LHCN-M2 (cell line): Measurements from ENCODE around the gene TDG. TPM values are rescaled to one million over a fixed set of nuclear protein-coding genes. Genes with fewer than 3 reads are reported as not detected.
"Not testable (repeated sequence)": the region's sequence is repeated elsewhere in the genome, so short reads cannot be mapped to it uniquely, and the experiment has no call there.

Source experiments
- DNase-seq: peaks from one replicate; pipeline ENCODE4 v3.0.0-alpha.2; 2012; ENCODE audit warnings: low read depth
- total RNA-seq: library from RNA; depleted of rRNA; stranded (reverse); fragments of >200 nt; gene quantifications from 2 replicates; pipeline ENCODE4 v1.2.3, GENCODE V29; 2014

Gene TDG
- total RNA-seq, 1 experiment from 2014 or later: 18.2 TPM

DNA sequence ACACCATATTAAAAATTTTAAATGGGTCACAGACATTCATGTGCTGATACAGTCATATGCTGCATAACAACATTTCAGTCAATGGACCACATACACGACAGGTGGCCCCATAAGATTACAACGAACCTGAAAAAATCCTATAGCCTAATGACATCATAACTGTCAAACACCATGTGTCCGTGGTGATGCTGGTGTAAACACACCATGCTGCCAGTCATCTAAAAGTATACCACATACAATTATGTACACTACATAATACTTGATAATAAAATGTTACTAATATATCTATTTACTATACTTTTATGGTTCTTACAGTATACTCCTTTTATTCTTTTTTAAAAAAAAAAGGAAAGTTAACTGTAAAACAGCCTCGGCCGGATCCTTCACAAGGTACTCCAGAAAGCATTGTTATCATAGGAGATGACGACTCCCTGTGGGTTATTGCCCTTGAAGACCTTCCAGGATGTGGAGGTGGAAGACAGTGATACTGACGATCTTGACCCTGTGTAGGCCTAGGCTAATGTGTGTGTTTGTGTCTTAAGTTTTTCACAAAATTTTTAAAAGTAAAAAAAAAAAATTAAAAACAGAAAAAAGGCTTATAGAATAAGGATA, 5.0 kb upstream of the TDG start:
- no peak for DNase-seq

DNA sequence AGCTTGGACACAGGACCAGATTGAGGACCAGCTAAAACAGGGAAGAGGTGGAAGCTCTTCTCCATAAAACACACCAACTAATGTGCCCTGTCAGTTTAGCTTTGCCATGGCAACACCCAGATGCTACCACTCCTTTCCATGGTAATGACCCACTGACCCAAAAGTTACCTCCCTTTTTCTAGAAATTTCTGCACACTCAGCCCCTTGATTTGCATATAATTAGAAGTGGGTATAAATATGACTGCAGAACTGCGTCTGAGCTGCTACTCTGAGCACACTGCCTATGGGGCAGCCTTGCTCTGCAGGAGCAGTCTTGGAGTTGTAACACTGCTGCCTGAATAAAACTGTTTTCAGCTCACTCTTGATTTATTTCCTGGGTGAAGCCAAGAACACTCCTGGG, 3.2 kb upstream of the TDG start:
- no peak for DNase-seq

DNA sequence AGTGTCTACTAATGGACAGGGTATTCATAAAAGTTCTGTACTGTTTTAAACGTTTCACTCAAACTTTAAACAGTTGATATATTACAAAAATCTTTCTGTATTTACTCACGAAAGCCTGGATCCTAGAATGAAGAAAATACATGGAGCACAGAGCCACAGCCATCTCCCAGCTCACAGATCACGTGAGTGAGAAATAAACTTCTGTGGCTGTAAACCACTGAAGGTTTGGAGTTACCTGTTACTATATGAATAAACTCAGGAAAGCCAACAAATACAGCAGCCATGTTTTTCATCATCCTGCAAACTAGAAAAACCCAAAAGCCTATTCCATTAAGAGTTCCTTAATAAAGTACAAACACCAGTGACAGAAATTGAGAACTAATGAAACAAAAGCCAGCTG, 867 bp upstream of the TDG start:
- DNase-seq: no peak

DNA sequence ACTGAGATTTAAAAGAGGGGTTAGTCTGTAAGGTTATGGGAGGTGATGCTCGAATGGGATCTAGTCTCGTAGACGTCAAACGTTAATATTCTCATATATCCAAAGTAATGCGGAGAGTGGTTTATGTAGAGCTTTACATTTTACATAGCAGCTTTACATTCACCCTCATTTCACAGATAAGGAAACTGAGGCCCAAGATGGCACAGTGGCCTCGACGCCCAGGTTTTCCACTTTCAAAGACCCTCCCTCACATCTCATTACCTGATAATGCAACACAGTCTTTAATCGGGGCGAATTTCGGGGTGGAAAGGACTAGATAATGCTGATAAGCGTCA, 450 bp upstream of the TDG start:
- DNase-seq: no peak

DNA sequence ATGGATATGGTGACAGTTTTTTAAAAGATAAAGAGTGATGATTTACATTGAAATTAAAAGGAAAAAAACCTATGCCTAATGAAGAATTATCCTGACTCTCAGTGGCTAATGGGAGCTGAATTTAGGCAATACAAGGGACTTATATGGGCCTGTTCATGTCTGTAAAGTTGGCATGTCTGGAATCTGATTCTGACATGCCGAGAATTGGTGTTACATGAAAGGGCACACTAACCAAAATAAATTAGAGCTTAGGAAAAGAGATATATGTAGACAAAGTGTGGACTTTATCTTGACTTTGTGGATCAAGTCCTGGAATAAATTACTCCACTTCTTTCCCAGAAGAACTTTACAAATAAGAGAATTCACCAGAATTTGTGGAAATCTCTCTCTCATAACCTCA, 1.1 kb downstream of the TDG start:
- no peak for DNase-seq

DNA sequence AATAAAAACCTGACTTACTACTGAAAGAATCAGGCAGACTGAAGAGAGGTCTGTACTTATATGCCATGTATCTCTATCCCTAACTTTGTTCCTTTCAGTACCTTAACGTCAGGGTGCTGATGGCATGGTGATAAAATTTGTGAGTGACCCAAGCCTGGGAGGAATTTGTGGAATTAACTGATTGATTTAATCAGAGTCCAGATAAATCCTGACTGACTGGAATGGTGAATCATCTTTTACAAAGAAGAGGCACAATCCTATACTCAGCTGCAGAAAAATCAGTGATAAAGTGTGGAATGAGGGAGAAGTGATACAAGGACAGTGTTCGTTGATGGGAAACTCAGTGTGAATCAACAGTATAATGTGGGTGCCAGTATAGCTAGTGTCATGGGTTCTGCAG, 3.7 kb downstream of the TDG start:
- no peak for DNase-seq

DNA sequence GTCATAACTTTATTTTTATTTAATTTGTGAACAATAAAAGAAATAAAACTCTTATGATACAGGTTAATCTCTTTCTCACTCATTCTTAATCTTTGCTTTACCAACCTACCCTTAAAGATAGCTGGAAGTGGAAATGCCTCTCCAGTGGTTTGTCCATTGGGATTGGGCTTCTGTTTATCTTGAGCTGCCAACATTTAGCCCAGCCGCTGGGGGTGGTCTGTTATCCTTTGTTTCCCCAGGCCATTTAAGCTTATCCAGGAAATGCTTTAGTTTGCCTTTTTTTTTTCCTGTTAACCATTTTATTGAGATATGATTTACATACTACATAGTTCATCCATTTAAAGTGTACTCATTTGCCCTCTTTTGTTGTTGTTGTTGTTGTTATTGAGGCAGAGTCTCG, 8.2 kb downstream of the TDG start:
- DNase-seq: no peak

DNA sequence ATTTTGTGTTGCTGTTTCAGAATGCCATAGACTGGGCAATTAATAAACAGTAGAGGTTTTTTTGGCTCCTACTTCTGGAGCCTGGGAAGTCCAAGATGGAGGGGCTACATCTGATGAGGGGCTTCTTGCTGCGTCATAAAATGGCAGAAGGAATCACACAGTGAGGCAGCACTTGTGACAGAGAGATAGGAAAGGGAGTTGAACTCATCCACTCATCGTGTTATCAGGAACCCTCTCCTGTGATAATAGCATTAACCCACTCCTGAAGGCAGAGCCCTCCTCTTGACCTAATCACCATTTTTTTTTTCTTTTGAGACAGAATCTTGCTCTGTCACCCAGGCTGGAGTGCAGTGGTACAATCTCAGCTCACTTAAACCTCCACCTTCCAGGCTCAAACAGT, 9.7 kb downstream of the TDG start:
- no peak for DNase-seq

DNA sequence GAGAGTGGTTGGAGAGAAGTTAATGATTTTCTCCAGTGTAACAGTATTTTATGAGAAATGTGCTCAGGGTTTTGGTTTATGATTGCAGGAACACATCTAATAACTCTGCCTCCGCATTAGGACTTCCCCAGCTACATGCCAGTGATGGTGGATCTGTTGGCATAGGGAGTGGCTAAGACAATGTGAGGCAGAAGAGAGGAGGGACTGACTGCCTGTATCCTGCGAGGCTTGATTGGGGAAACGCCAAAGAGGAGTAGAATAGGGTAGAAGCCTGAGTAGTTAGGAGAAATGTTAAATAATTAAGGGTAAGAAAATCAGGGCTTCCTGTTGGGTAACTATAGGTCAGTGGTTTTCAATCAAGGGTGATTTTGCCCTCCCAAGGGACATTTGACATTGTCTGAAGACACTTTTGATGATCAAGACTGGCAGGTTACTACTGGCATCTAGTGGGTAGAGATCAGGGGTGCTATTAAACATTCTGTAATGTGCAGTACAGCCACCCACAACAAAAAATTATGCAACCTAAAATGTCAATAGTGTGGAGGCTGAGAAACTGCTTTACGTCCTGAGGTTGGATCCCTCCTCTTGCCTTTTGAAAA, 12.8 kb downstream of the TDG start:
- no peak for DNase-seq

DNA sequence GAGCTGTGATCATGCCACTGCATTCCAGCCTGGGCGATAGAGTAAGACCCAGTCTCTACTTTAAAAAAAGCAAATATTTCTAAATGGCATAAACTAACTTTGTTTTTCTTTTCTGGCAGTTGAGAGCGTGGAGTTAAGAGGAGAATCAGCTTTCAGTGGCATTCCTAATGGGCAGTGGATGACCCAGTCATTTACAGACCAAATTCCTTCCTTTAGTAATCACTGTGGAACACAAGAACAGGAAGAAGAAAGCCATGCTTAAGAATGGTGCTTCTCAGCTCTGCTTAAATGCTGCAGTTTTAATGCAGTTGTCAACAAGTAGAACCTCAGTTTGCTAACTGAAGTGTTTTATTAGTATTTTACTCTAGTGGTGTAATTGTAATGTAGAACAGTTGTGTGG, 21.2 kb downstream of the TDG start:
- DNase-seq: peak; percentile 37

DNA sequence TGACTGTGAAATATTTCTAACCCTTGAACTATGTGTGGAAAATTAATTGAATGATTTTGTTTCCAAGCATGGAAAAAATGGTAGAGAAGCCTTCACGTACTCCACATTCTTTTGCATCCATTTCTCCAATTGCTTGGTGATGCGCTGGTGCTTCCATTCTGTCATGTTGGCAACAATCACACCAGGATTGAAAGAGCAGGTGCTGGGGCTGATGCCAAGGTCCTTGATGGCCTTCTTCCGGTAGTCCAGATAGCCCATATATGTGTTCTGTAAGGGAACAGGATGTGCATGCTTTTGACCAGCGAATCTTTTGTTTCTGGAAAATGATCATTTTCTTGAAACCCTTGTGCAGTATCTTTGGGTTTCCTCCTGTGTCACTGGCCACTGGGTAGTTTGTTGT, 28.6 kb downstream of the TDG start:
- peak; percentile 72 for DNase-seq

DNA sequence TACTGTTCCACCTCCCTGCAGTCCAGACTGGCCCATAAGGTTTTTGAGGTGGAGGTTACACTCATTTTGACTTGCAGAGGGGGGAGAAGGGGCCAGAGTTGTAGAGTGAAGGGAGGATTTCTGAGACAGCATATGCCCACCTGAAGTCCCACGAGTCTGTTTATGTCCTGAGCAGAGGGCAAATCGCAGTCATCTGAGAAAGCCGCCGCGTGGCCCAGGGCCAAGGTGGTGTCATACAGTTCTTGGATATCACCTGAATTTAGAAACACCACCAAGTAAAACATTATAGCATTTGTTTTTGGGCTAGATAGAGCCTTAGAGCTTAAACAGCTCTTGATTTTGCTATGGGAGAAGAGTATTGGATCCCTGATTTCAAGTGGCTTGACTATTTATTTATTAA, 30.9 kb downstream of the TDG start:
- no peak for DNase-seq

DNA sequence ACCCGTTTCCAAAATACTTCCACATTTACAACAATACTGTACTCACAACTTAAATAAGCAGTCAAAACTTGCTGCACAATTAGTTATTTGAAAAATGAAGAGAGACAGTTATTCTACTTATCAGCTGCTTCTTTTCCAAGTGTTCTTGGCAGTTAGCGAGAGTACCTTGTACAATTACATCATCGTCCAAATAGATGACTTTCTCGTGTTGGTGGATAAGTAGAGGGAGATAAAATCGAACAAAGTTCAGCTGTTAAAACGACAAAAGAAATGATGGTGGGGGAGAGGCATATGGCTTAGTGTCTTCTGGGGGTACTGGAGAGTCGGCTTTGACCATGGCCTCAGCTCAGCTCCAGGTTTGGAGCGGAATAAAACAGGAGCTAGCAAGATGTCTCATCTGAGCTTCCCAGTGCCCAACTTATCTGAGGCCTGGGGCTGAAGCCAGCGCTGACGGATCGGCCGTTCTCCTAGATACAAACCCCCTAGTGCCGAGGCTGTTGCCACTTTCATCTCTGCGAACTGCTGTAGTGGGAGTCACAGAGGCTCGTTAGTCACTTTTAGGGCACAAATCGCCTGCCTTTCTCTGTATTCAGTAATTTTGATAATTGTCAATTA, 31.7 kb downstream of the TDG start:
- DNase-seq: no peak

DNA sequence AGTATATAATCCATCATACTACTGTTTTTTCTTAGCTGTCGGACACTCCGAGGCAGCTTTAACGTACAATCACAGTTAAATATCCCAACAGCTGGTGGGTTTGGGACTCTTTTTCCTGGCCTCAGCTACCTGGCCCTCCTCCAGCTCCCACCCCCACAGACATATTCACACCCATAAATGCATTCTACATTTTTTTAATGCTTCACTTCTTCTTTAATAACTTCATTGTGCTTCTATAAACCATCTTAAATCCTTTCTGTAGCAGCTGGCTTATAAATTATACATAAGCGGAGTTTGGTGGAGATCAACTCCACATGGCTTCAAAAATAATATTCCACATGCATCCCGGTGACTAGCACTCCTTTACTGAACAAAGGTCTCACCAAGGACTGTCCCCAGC, 33.3 kb downstream of the TDG start:
- no peak for DNase-seq

DNA sequence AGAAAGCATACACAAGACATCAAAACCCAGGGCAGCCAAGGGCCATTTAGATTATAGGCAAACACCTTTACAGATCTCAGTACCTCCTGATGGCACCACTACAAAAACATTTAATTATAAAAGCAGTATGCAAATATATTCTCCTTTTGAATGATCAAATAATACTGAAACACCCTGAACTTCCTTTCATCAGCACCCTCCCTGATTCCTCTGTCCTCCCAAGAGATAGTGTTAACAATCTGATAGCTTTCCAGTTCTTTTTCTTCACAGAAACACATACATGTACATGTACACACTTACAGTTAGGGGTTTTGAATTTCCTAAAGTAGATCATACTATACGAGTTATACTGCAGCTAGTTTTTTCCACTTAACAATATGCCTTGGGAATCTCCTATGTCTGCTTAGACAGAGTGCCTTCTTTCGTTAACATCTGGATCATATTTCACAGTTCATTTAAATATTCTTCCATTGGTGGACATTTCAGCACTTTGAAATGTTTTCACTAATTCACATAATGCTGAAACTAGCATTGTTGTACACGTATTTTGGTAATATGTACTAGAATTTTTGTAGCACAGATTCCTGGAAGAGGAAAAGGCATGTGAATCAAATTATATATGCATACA, 35.2 kb downstream of the TDG start:
- no peak for DNase-seq

DNA sequence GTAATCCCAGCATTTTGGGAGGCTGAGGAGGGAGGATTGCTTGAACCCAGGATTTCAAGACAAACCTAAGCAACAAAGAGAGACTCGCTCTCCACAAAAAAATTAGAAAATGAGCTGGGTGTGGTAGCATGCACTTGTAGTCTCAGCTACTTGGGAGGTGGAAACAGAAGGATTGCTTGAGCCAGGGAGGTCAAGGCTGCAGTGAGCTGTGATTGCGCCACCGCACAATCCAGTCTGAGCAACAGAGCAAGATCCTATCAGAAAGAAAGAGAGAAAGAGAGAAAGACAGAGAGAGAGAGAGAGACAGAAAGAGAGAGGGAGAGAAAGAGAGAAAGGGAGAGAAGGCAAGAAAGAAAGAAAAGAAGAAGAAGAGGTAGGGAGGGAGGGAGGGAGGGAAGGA, 37.0 kb downstream of the TDG start:
- no peak for DNase-seq

DNA sequence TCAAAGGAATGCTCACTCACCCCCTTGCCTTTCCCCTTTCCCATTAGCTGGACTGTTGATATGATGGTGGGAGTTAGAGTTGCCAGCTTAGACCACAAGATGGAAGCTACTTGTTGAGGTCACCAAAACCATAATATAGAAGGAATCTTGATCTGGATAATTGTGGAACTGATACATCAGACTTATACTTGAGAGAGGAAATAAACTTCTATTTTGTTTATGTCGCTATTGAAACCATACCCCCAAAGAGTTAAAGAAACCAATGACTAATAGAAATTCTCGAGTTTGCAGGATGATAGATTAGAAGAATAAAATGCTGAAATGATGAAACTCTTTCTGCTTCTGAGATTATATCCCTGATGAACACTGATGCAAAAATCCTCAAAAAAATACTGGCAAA, 37.9 kb downstream of the TDG start:
- DNase-seq: no peak

DNA sequence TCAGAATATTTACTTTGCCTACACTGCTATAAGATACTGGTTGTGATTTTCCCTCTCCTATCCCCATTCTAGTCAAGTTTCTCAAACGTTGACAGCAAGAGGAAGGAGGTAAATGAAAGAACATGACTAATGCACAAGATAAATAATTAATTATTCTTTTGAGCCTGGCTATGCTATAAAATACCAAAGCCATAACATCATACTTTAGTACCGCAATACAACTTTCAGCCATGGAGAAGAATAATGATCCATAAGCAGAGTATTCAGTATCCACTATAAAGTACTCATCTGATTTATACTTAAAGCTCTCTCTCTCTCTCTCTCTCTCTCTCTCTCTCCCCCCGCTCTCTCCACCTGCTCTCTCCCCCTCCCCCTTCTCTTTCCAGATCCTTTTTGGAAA, 41.3 kb downstream of the TDG start:
- DNase-seq: peak; percentile 70

DNA sequence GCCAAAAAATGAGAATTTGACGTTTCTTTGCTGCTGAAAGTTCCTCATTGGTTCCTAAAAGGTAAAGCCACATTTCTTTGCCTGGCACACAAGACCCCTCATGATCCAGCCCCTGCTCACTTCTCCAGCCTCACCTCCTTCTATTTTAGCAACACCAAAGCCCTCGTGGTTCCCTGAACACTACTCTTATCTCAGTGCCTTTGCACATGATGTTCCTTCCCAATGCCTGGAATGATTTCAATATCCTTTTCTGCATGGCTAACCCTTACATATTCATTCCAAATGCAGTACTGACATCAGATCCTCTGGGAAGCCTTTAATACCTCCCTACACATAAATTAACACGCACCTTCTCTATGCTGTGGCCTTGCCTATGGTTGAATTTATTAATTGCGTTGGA, 44.4 kb downstream of the TDG start:
- DNase-seq: no peak

DNA sequence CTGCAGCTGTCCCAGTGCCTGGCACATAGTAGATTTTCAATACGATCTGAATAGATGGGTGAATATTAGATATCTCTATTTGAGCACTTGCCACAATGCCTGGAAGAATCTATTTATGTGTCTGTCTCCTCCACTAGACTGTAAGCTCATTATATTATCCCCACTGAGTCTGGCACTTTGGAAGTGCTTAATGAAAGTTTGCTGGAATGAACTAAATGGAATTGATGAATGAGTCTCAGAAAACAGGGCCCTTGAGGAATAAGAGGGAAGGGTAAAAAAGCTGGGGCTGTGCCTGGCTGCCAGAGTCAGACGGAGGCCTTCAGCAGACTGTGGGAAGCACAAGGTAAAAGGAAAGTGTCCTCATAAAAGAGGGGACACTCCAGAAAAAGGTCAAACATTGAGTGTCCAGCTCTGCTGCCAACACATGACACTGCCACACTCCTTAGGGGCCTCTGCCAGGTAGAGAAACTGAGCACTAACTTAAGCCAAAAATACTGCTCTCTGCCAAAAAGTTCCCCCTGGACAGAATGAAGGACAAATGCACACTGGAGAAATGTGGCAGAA, 45.0 kb downstream of the TDG start:
- no peak for DNase-seq

DNA sequence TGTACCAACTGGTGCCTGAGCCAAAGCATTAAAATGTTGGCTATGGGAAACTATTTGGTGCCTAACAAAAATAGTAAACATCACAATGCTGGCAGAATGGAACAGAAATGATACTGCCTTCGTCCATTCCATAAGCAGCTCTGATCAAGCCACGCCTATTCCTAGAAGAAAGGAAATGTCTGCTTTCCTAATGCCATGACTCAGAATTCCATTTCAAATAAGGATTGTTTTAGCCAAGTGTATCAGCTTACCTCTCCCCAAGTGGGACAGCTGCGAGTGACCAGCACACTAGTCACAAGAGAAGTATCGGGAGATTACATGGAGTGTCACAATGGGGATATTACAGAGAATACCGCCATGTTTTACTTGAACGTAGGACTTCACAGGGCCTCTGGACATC, 45.6 kb downstream of the TDG start:
- peak; percentile 99 for DNase-seq

DNA sequence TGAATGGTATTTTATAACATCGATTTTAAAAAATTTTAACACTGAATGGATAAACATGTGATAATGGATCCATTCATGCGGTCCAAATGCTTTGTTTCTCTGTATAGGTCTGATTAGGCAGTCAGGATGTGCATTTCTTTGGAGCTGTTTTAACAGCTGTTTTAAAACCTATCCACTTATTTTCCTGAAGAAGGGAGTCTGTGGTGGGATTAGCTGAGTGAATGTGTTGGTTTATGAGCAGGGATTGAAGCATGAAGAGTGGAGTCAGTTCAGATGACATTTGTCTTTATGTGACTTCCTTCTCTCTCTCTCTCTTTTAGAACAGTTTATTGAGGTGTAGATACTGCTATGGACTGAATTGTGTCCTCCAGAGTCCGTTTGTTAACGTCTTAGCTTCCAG, 46.7 kb downstream of the TDG start:
- DNase-seq: peak; percentile 80

DNA sequence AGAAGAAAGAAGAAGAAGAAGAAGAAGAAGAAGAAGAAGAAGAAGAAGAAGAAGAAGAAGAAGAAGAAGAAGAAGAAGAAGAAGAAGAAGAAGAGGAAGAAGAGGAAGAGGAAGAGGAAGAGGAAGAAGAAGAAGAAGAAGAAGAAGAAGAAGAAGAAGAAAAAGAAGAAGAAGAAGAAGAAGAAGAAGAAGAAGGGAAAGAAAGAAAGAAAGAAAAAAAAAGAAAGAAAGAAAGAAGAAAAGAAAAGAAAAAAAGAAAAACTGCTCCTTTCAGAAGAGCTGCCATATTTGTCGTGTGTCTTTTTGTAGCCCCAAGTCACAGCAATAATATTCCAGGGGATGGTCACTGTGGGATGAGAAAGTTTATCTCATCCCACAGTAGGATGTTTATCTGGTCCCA, 56.2 kb downstream of the TDG start:
- DNase-seq: not testable (repeated sequence)
